ENCODE data around the gene KLK14.

- TF ChIP-seq CTCF (IDR thresholded peaks at IDR 0.05 in 4 of 5, conservative IDR thresholded peaks at IDR 0.05 in 1 of 5): no peak
- no peak for TF ChIP-seq POLR2A (IDR thresholded peaks at IDR 0.05)
Observed at GRCh38 chr19:51071095-51071405, 11.6 kb downstream of the KLK14 start.
